Duodenal mucosa (tissue), 2 donors: ENCODE measurements around the gene PDZD2.

Source experiments
- H3K27ac ChIP-seq: one replicate; pipeline ENCODE4 v1.7.0; 2013; ENCODE audit warnings: low read depth, low read length
- H3K27me3 ChIP-seq, 2 donors: one replicate each; pipeline ENCODE4 v1.7.0; 2013; ENCODE audit warnings: low read length in 2 of 2, control low read depth in 1 of 2; ENCODE audit not compliant: insufficient read depth in 2 of 2, control insufficient read depth in 1 of 2
- H3K36me3 ChIP-seq, 2 donors: one replicate each; pipeline ENCODE4 v1.7.0; 2013; ENCODE audit warnings: low read length in 2 of 2, control low read depth in 1 of 2; ENCODE audit not compliant: insufficient read depth in 2 of 2, control insufficient read depth in 1 of 2
- H3K4me1 ChIP-seq, 2 donors: one replicate each; pipeline ENCODE4 v1.7.0; 2013; ENCODE audit warnings: low read length in 2 of 2, control low read depth in 1 of 2; ENCODE audit not compliant: insufficient read depth in 2 of 2, control insufficient read depth in 1 of 2
- H3K4me3 ChIP-seq, 2 donors: one replicate each; pipeline ENCODE4 v1.7.0; 2013; ENCODE audit warnings: low read length in 2 of 2, low read depth in 1 of 2
- H3K9ac ChIP-seq, 2 donors: one replicate each; pipeline ENCODE4 v1.7.0; 2013; ENCODE audit warnings: low read length in 2 of 2, low read depth in 1 of 2
- H3K9me3 ChIP-seq, 2 donors: one replicate each; pipeline ENCODE4 v1.7.0; 2013; ENCODE audit warnings: low read length in 2 of 2, control low read depth in 1 of 2; ENCODE audit not compliant: control insufficient read depth in 1 of 2

PDZD2 gene

GRCh38 chr5:31743678-31744077 lies 104.7 kb downstream of the PDZD2 start:
- H3K4me3 ChIP-seq, result no peak overlapping the region
- H3K27ac ChIP-seq, result no peak overlapping the region
- H3K9me3 ChIP-seq, result peaks cover 0 to 3% of the 10 kb centered on the region in 2 donors
- no peaks in the 10 kb centered on the region for H3K36me3 ChIP-seq
- no peaks in the 10 kb centered on the region for H3K4me1 ChIP-seq
- no peak overlapping the region for H3K9ac ChIP-seq
- no peaks in the 10 kb centered on the region for H3K27me3 ChIP-seq

- Histone ChIP-seq H3K9ac (no peak overlapping the region), H3K27ac (no peak overlapping the region), H3K27me3 (no peaks in the 10 kb centered on the region), H3K4me3 (no peak overlapping the region), H3K9me3 (no peaks in the 10 kb centered on the region), H3K4me1 (no peaks in the 10 kb centered on the region), H3K36me3 (no peaks in the 10 kb centered on the region)
Measured at GRCh38 chr5:31748458-31749172, 109.7 kb downstream of the PDZD2 start.

GRCh38 chr5:31750215-31750614 lies 111.3 kb downstream of the PDZD2 start:
- Histone ChIP-seq H3K9ac (no peak overlapping the region), H3K4me1 (no peaks in the 10 kb centered on the region), H3K27ac (no peak overlapping the region), H3K4me3 (no peak overlapping the region), H3K27me3 (no peaks in the 10 kb centered on the region), H3K9me3 (no peaks in the 10 kb centered on the region), H3K36me3 (no peaks in the 10 kb centered on the region)

- H3K27ac ChIP-seq, result no peak overlapping the region
- H3K4me1 ChIP-seq, result no peaks in the 10 kb centered on the region
- H3K27me3 ChIP-seq, result no peaks in the 10 kb centered on the region
- no peaks in the 10 kb centered on the region for H3K9me3 ChIP-seq
- H3K9ac ChIP-seq, result no peak overlapping the region
- H3K4me3 ChIP-seq, result no peak overlapping the region
- H3K36me3 ChIP-seq, result no peaks in the 10 kb centered on the region
Measured at GRCh38 chr5:31751610-31752009, 112.7 kb downstream of the PDZD2 start.

- Histone ChIP-seq H3K27ac (no peak overlapping the region), H3K36me3 (no peaks in the 10 kb centered on the region), H3K27me3 (no peaks in the 10 kb centered on the region), H3K4me1 (no peaks in the 10 kb centered on the region), H3K9me3 (no peaks in the 10 kb centered on the region), H3K4me3 (no peak overlapping the region), H3K9ac (no peak overlapping the region)
Measured at GRCh38 chr5:31753700-31754357, 114.9 kb downstream of the PDZD2 start.

- Histone ChIP-seq H3K4me1 (no peaks in the 10 kb centered on the region), H3K4me3 (no peak overlapping the region), H3K36me3 (no peaks in the 10 kb centered on the region), H3K27me3 (no peaks in the 10 kb centered on the region), H3K27ac (no peak overlapping the region), H3K9ac (no peak overlapping the region), H3K9me3 (no peaks in the 10 kb centered on the region)
Measured at GRCh38 chr5:31754358-31754704, 115.4 kb downstream of the PDZD2 start.

- no peaks in the 10 kb centered on the region for H3K4me1 ChIP-seq
- no peaks in the 10 kb centered on the region for H3K36me3 ChIP-seq
- H3K27ac ChIP-seq, result no peak overlapping the region
- H3K9ac ChIP-seq, result no peak overlapping the region
- H3K27me3 ChIP-seq, result no peaks in the 10 kb centered on the region
- no peak overlapping the region for H3K4me3 ChIP-seq
- no peaks in the 10 kb centered on the region for H3K9me3 ChIP-seq
Measured at GRCh38 chr5:31754741-31755675, 116.1 kb downstream of the PDZD2 start.

- Histone ChIP-seq H3K27me3 (no peaks in the 10 kb centered on the region), H3K4me3 (no peak overlapping the region), H3K27ac (no peak overlapping the region), H3K36me3 (no peaks in the 10 kb centered on the region), H3K9ac (no peak overlapping the region), H3K9me3 (no peaks in the 10 kb centered on the region), H3K4me1 (no peaks in the 10 kb centered on the region)
Measured at GRCh38 chr5:31755676-31756230, 116.8 kb downstream of the PDZD2 start.

- Histone ChIP-seq H3K36me3 (no peaks in the 10 kb centered on the region), H3K4me3 (no peak overlapping the region), H3K9me3 (no peaks in the 10 kb centered on the region), H3K27me3 (no peaks in the 10 kb centered on the region), H3K9ac (no peak overlapping the region), H3K27ac (no peak overlapping the region), H3K4me1 (no peaks in the 10 kb centered on the region)
Measured at GRCh38 chr5:31757806-31758205, 118.9 kb downstream of the PDZD2 start.
